Measurements from ENCODE around the gene SULT1A3. TPM values are rescaled to one million over a fixed set of nuclear protein-coding genes. Genes with fewer than 3 reads are reported as not detected.
"Not testable (repeated sequence)": the region's sequence is repeated elsewhere in the genome, so short reads cannot be mapped to it uniquely, and the experiment has no call there.

Gene SULT1A3
- total RNA-seq, 1 donor, result 6.2 TPM

GRCh38 chr16:30173054-30173453 lies 26.0 kb upstream of the SULT1A3 start:
- H3K36me3 ChIP-seq (ENCODE audit: insufficient read depth, low read length), result no peaks in the 10 kb centered on the region
- H3K27ac ChIP-seq (ENCODE audit: low read depth, low read length), result no peak overlapping the region
- DNase-seq (ENCODE audit: insufficient read length, low spot score, missing footprints), result no peak
- no peak overlapping the region for H3K4me2 ChIP-seq (ENCODE audit: insufficient read depth, low read length)
- no peak overlapping the region for H2AFZ ChIP-seq (ENCODE audit: low read length)
- no peaks in the 10 kb centered on the region for H3K79me2 ChIP-seq (ENCODE audit: insufficient read depth, low read length)
- no peaks in the 10 kb centered on the region for H4K20me1 ChIP-seq (ENCODE audit: insufficient read depth, low read length)
- H3K9me3 ChIP-seq (ENCODE audit: low read depth, low read length), result no peaks in the 10 kb centered on the region
- H3K4me1 ChIP-seq (ENCODE audit: insufficient read depth, low read length), result no peaks in the 10 kb centered on the region
- no peak for TF ChIP-seq CTCF (IDR thresholded peaks at IDR 0.05; ENCODE audit: extremely low read depth, low read depth, low read length)
- no peak overlapping the region for H3K4me3 ChIP-seq (ENCODE audit: insufficient read depth, low read length)
- H3K27me3 ChIP-seq (ENCODE audit: insufficient read depth, low read length), result no peaks in the 10 kb centered on the region

- H3K36me3 ChIP-seq (ENCODE audit: insufficient read depth, low read length); H4K20me1 ChIP-seq (ENCODE audit: insufficient read depth, low read length); H3K79me2 ChIP-seq (ENCODE audit: insufficient read depth, low read length); DNase-seq (ENCODE audit: insufficient read length, low spot score, missing footprints); H3K4me3 ChIP-seq (ENCODE audit: insufficient read depth, low read length); H3K4me2 ChIP-seq (ENCODE audit: insufficient read depth, low read length); H2AFZ ChIP-seq (ENCODE audit: low read length); H3K27me3 ChIP-seq (ENCODE audit: insufficient read depth, low read length); H3K27ac ChIP-seq (ENCODE audit: low read depth, low read length); H3K9me3 ChIP-seq (ENCODE audit: low read depth, low read length); H3K4me1 ChIP-seq (ENCODE audit: insufficient read depth, low read length): not testable (repeated sequence)
Measured at GRCh38 chr16:30176876-30177275, 22.2 kb upstream of the SULT1A3 start.

DNA sequence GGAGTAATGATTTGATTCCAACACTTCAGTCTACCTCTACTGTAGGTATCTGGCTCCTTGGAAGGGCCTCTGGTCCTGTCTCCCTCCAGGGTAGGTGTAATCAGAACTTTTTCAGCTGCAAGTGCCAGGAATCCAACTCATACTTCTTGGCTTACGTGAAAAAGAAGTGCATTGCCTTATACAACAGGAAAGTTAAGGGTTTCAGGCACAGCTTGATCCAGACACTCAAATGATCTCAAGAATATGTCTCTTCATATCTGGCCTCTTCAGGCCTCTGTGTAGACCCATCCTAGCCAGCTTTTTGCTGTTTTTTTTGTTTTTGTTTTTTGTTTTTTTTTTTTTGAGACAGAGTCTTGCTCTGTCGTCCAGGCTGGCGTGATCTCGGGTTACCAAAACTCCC lies 19.9 kb upstream of the SULT1A3 start:
- Histone ChIP-seq H3K27ac (ENCODE audit: low read depth, low read length) (no peak overlapping the region), H3K79me2 (ENCODE audit: insufficient read depth, low read length) (no peaks in the 10 kb centered on the region), H3K4me1 (ENCODE audit: insufficient read depth, low read length) (no peaks in the 10 kb centered on the region), H4K20me1 (ENCODE audit: insufficient read depth, low read length) (no peaks in the 10 kb centered on the region), H2AFZ (ENCODE audit: low read length) (no peak overlapping the region), H3K4me2 (ENCODE audit: insufficient read depth, low read length) (no peak overlapping the region), H3K27me3 (ENCODE audit: insufficient read depth, low read length) (no peaks in the 10 kb centered on the region), H3K9me3 (ENCODE audit: low read depth, low read length) (no peaks in the 10 kb centered on the region), H3K36me3 (ENCODE audit: insufficient read depth, low read length) (no peaks in the 10 kb centered on the region), H3K4me3 (ENCODE audit: insufficient read depth, low read length) (no peak overlapping the region)
- no peak for DNase-seq (ENCODE audit: insufficient read length, low spot score, missing footprints)
- TF ChIP-seq CTCF (IDR thresholded peaks at IDR 0.05; ENCODE audit: extremely low read depth, low read depth, low read length), result no peak

DNA sequence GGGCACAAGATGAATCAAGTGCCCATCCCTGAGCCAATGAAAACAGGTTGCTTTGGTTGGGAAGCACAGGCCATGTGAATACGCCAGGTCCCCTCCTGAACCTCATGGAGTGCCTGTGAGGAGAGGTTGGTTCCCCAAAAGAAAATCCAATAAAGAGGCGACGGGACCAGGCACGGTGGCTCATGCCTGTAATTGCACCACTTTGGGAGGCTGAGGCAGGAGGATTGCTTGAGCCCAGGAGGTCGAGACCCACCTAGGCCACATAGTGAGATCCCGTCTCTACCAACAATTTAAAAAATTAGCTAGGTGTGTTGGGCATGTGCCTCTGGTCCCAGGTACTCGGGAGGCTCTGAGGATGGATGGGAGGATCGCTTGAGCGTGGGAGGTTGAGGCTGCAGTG lies 19.1 kb upstream of the SULT1A3 start:
- Histone ChIP-seq H3K9me3 (ENCODE audit: low read depth, low read length) (no peaks in the 10 kb centered on the region), H3K36me3 (ENCODE audit: insufficient read depth, low read length) (no peaks in the 10 kb centered on the region), H4K20me1 (ENCODE audit: insufficient read depth, low read length) (peaks cover 3% of the 10 kb centered on the region), H2AFZ (ENCODE audit: low read length) (no peak overlapping the region), H3K4me2 (ENCODE audit: insufficient read depth, low read length) (no peak overlapping the region), H3K4me3 (ENCODE audit: insufficient read depth, low read length) (no peak overlapping the region), H3K79me2 (ENCODE audit: insufficient read depth, low read length) (no peaks in the 10 kb centered on the region), H3K27me3 (ENCODE audit: insufficient read depth, low read length) (no peaks in the 10 kb centered on the region), H3K27ac (ENCODE audit: low read depth, low read length) (no peak overlapping the region), H3K4me1 (ENCODE audit: insufficient read depth, low read length) (no peaks in the 10 kb centered on the region)
- peak; percentile 9 for DNase-seq (ENCODE audit: insufficient read length, low spot score, missing footprints)
- TF ChIP-seq CTCF (IDR thresholded peaks at IDR 0.05; ENCODE audit: extremely low read depth, low read depth, low read length), result no peak

Data from osteoblast (primary cell).